PC-9 (cell line): ENCODE measurements around the gene REPS2.

Source experiments
- CTCF ChIP-seq: fragments of 200-600 bp; sonication (generic); conservative IDR thresholded peaks from 2 replicates; pipeline ENCODE4 v1.6.1; 2017; ENCODE audit warnings: mixed run types, antibody characterized with exemption, mild to moderate bottlenecking, moderate library complexity
- EZH2 ChIP-seq: fragments of 200-600 bp; sonication (generic); IDR thresholded peaks from 2 replicates; pipeline ENCODE4 v1.8.0; 2017; ENCODE audit warnings: antibody characterized with exemption, low read depth

DNA sequence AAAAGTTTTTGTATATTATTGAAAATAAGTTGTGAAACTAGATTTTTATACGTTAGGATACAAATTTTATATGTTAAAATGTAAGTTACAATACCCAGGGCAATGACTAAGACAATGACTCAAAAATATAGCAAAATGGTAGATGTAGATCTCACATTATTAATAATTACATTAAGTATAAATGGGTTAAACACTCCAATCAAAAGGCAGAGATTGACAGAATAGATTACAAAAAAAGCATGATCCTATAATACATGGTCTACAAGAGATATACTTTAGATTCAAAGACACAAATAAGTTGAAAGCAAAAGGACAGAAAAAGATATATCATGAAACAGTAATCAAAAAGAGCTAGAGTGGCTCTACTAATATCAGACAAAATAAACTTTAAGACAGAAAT, 217.6 kb downstream of the REPS2 start:
- TF ChIP-seq CTCF: no peak
- no peak for TF ChIP-seq EZH2
